Activated CD8-positive, alpha-beta memory T cell treated with anti-CD3 and anti-CD28 coated beads for 48 hours (primary cell): ENCODE results near the gene MAGI1.

Experiments
- DNase-seq, 3 experiments: peaks; one replicate each; pipeline ENCODE4 v3.0.0-alpha.2; 2020; ENCODE audit warnings: low read depth in 2 of 3, low spot score in 2 of 3

Gene MAGI1

GRCh38 chr3:65674226-65674625, 364.5 kb downstream of the MAGI1 start:
- no peak for DNase-seq

- DNase-seq: no peak
These were observed 365.6 kb downstream of the MAGI1 start for GRCh38 chr3:65672871-65673815.

- no peak for DNase-seq
These were observed 366.7 kb downstream of the MAGI1 start for GRCh38 chr3:65672061-65672460.

- no peak for DNase-seq
These were observed 367.7 kb downstream of the MAGI1 start for GRCh38 chr3:65671004-65671403.

- no peak for DNase-seq
These were observed 369.4 kb downstream of the MAGI1 start for GRCh38 chr3:65669163-65669875.

GRCh38 chr3:65667963-65668362, 370.8 kb downstream of the MAGI1 start:
- no peak for DNase-seq

GRCh38 chr3:65666448-65667091, 372.1 kb downstream of the MAGI1 start:
- no peak for DNase-seq

- DNase-seq: no peak
These were observed 372.8 kb downstream of the MAGI1 start for GRCh38 chr3:65665915-65666314.

GRCh38 chr3:65664931-65665330, 373.8 kb downstream of the MAGI1 start:
- DNase-seq: no peak

- no peak for DNase-seq
These were observed 374.3 kb downstream of the MAGI1 start for GRCh38 chr3:65664446-65664845.

- DNase-seq: no peak
These were observed 376.6 kb downstream of the MAGI1 start for GRCh38 chr3:65662095-65662494.

GRCh38 chr3:65660000-65660598, 378.6 kb downstream of the MAGI1 start:
- DNase-seq: no peak

GRCh38 chr3:65659396-65659795, 379.3 kb downstream of the MAGI1 start:
- no peak for DNase-seq

GRCh38 chr3:65658401-65658800, 380.3 kb downstream of the MAGI1 start:
- DNase-seq: no peak

- no peak for DNase-seq
These were observed 383.7 kb downstream of the MAGI1 start for GRCh38 chr3:65655061-65655460.

GRCh38 chr3:65653731-65654130, 385.0 kb downstream of the MAGI1 start:
- DNase-seq: no peak

- no peak for DNase-seq
These were observed 388.5 kb downstream of the MAGI1 start for GRCh38 chr3:65650247-65650646.

- no peak for DNase-seq
These were observed 391.3 kb downstream of the MAGI1 start for GRCh38 chr3:65647369-65647768.

GRCh38 chr3:65642883-65643282, 395.8 kb downstream of the MAGI1 start:
- DNase-seq: no peak

GRCh38 chr3:65641777-65642176, 396.9 kb downstream of the MAGI1 start:
- DNase-seq: no peak

- no peak for DNase-seq
These were observed 397.7 kb downstream of the MAGI1 start for GRCh38 chr3:65641045-65641444.
